Measurements from ENCODE around the gene RAB40C.

Gene RAB40C

GRCh38 chr16:658679-659571 lies 69.1 kb downstream of the RAB40C start:
- Histone ChIP-seq H3K4me1 (ENCODE audit: insufficient read depth, low read length, poor library complexity, severe bottlenecking) (no peaks in the 10 kb centered on the region), H3K27me3 (ENCODE audit: insufficient read depth, low read length, poor library complexity, severe bottlenecking) (no peaks in the 10 kb centered on the region)

DNA sequence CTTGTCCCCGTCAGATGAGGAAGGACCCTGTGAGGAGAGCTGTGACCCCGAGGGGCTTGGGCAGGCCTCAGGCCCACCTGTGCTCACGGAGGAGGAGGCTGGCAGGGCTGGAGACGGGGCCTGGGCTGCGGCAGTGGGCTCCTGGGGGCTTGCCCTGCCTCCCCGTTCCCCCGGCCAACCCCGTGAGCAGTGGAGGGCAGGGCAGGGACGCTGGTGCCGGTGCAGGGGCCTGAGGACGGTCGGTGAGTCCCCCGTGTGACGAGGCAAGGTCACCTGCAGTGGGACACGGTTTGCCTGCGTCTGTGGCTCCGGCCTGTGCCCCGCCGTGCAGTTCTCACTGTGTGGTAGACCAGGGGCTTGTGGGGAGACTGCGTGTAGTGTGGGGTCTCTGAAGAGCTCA lies 69.8 kb downstream of the RAB40C start:
- Histone ChIP-seq H3K9me2 (replicated peaks; ENCODE audit: low read depth, low read length) (no peaks in the 10 kb centered on the region), H3K9ac (ENCODE audit: low read depth, low read length, poor library complexity, severe bottlenecking) (no peak overlapping the region), H4K20me1 (ENCODE audit: insufficient read depth, low read length, poor library complexity, severe bottlenecking) (no peaks in the 10 kb centered on the region), H3K9me3 (ENCODE audit: insufficient read depth, low read depth, low read length) (no peaks in the 10 kb centered on the region), H3K4me3 (ENCODE audit: low read length, poor library complexity, severe bottlenecking) (no peak overlapping the region), H3F3A (ENCODE audit: low read depth) (no peaks in the 10 kb centered on the region), H3K27me3 (ENCODE audit: insufficient read depth, low read length, poor library complexity, severe bottlenecking) (no peaks in the 10 kb centered on the region), H3K79me2 (ENCODE audit: insufficient read depth, low read length) (no peaks in the 10 kb centered on the region), H2AFZ (ENCODE audit: low read length) (no peak overlapping the region), H3K36me3 (ENCODE audit: insufficient read depth, low read length) (no peaks in the 10 kb centered on the region), H3K4me2 (ENCODE audit: low read depth, low read length, poor library complexity, severe bottlenecking) (no peak overlapping the region), H3K4me1 (ENCODE audit: insufficient read depth, low read length, poor library complexity, severe bottlenecking) (no peaks in the 10 kb centered on the region)
- TF ChIP-seq EZH2phosphoT487 (IDR thresholded peaks at IDR 0.05; ENCODE audit: borderline replicate concordance) (no peak), CTCF (conservative IDR thresholded peaks at IDR 0.05; ENCODE audit: low read length) (no peak)

More at GRCh38 chr16:658679-659571, 69.1 kb downstream of the RAB40C start:
- TF ChIP-seq CTCF (conservative IDR thresholded peaks at IDR 0.05; ENCODE audit: low read length) (no peak), EZH2phosphoT487 (IDR thresholded peaks at IDR 0.05; ENCODE audit: borderline replicate concordance) (no peak)
- H4K20me1 ChIP-seq (ENCODE audit: insufficient read depth, low read length, poor library complexity, severe bottlenecking) = no peaks in the 10 kb centered on the region
- no peak overlapping the region for H3K4me2 ChIP-seq (ENCODE audit: low read depth, low read length, poor library complexity, severe bottlenecking)
- H3K36me3 ChIP-seq (ENCODE audit: insufficient read depth, low read length) = no peaks in the 10 kb centered on the region
- H3F3A ChIP-seq (ENCODE audit: low read depth) = no peaks in the 10 kb centered on the region
- H3K4me3 ChIP-seq (ENCODE audit: low read length, poor library complexity, severe bottlenecking) = no peak overlapping the region
- no peaks in the 10 kb centered on the region for H3K9me2 ChIP-seq (replicated peaks; ENCODE audit: low read depth, low read length)
- no peaks in the 10 kb centered on the region for H3K9me3 ChIP-seq (ENCODE audit: insufficient read depth, low read depth, low read length)
- H2AFZ ChIP-seq (ENCODE audit: low read length) = no peak overlapping the region
- H3K79me2 ChIP-seq (ENCODE audit: insufficient read depth, low read length) = no peaks in the 10 kb centered on the region
- no peak overlapping the region for H3K9ac ChIP-seq (ENCODE audit: low read depth, low read length, poor library complexity, severe bottlenecking)

- no peaks in the 10 kb centered on the region for H3K9me3 ChIP-seq (ENCODE audit: insufficient read depth, low read depth, low read length)
- H3K27me3 ChIP-seq (ENCODE audit: insufficient read depth, low read length, poor library complexity, severe bottlenecking) = no peaks in the 10 kb centered on the region
- no peaks in the 10 kb centered on the region for H3K79me2 ChIP-seq (ENCODE audit: insufficient read depth, low read length)
- no peak overlapping the region for H3K9ac ChIP-seq (ENCODE audit: low read depth, low read length, poor library complexity, severe bottlenecking)
- no peaks in the 10 kb centered on the region for H3K4me1 ChIP-seq (ENCODE audit: insufficient read depth, low read length, poor library complexity, severe bottlenecking)
- H3K4me3 ChIP-seq (ENCODE audit: low read length, poor library complexity, severe bottlenecking) = no peak overlapping the region
- TF ChIP-seq CTCF (conservative IDR thresholded peaks at IDR 0.05; ENCODE audit: low read length) (no peak), EZH2phosphoT487 (IDR thresholded peaks at IDR 0.05; ENCODE audit: borderline replicate concordance) (no peak)
- H2AFZ ChIP-seq (ENCODE audit: low read length) = no peak overlapping the region
- H3K4me2 ChIP-seq (ENCODE audit: low read depth, low read length, poor library complexity, severe bottlenecking) = no peak overlapping the region
- H3F3A ChIP-seq (ENCODE audit: low read depth) = no peaks in the 10 kb centered on the region
- no peaks in the 10 kb centered on the region for H3K9me2 ChIP-seq (replicated peaks; ENCODE audit: low read depth, low read length)
- no peaks in the 10 kb centered on the region for H4K20me1 ChIP-seq (ENCODE audit: insufficient read depth, low read length, poor library complexity, severe bottlenecking)
- no peaks in the 10 kb centered on the region for H3K36me3 ChIP-seq (ENCODE audit: insufficient read depth, low read length)
Observed at GRCh38 chr16:660132-660458, 70.2 kb downstream of the RAB40C start.

Measured in Loucy (cell line).